Measurements from ENCODE around the gene NSDHL. TPM values are rescaled to one million over a fixed set of nuclear protein-coding genes. Genes with fewer than 3 reads are reported as not detected.

NSDHL gene
- total RNA-seq, 1 experiment from 2014 or later = 22.1 TPM

- no peaks in the 10 kb centered on the region for H3K9me3 ChIP-seq (ENCODE audit: control insufficient read depth in 1 of 2, insufficient read depth in 1 of 2, low read depth in 1 of 2, low read length in 2 of 2)
- H3K27ac ChIP-seq (ENCODE audit: low read depth, low read length) = no peak overlapping the region
- no peak for TF ChIP-seq CEBPB (IDR thresholded peaks at IDR 0.05; ENCODE audit: low read depth)
- TF ChIP-seq SP1 (IDR thresholded peaks at IDR 0.05; ENCODE audit: low read depth) = no peak
- no peak for TF ChIP-seq JUND (IDR thresholded peaks at IDR 0.05)
- TF ChIP-seq FOSL1 (IDR thresholded peaks at IDR 0.05; ENCODE audit: low read depth) = no peak
- TF ChIP-seq ELF1 (IDR thresholded peaks at IDR 0.05; ENCODE audit: borderline replicate concordance, low read depth) = no peak
- no peak for TF ChIP-seq CBX3 (IDR thresholded peaks at IDR 0.05; ENCODE audit: low read depth)
- no peak for TF ChIP-seq POLR2AphosphoS5 (IDR thresholded peaks at IDR 0.05; ENCODE audit: low read depth, low read length)
- TF ChIP-seq ZNF274 (IDR thresholded peaks at IDR 0.05; ENCODE audit: low read depth, low read length) = no peak
- TF ChIP-seq ZFX (IDR thresholded peaks at IDR 0.05) = no peak
- no peak for TF ChIP-seq REST (IDR thresholded peaks at IDR 0.05; ENCODE audit: low read depth)
- no peak for TF ChIP-seq EGR1 (IDR thresholded peaks at IDR 0.05; ENCODE audit: low read depth)
- no peak for TF ChIP-seq RAD21 (IDR thresholded peaks at IDR 0.05; ENCODE audit: low read depth)
- peaks cover 17 to 51% of the 10 kb centered on the region in 2 experiments for H3K4me1 ChIP-seq (ENCODE audit: control insufficient read depth in 1 of 2, insufficient read depth in 2 of 2, low read length in 2 of 2)
- ATAC-seq (no peak), DNase-seq (ENCODE audit: low read depth, low spot score) (no peak)
- no peaks in the 10 kb centered on the region for H3K27me3 ChIP-seq (ENCODE audit: insufficient read depth, low read length)
- peak overlapping the region; percentile 14; the same call in 1 of the 2 replicates for H3K9ac ChIP-seq (ENCODE audit: low read length)
- POLR2A ChIA-PET = no interaction called here
- RAD21 ChIA-PET (ENCODE audit: low non-redundant PET in 1 of 2, low total read pairs in 2 of 2, uncharacterized antibody in 2 of 2, unreplicated experiment in 2 of 2) = no interaction called here
- CTCF ChIA-PET = interaction anchor here (0.5 kb wide), 1 partner anchor 46 kb away, joined by 6 read pairs; no protein-coding TSS in a partner anchor
- no peaks in the 10 kb centered on the region for H4K20me1 ChIP-seq (ENCODE audit: insufficient read depth)
- no peaks in the 10 kb centered on the region for H3K36me3 ChIP-seq (ENCODE audit: control insufficient read depth in 1 of 2, insufficient read depth in 2 of 2, low read length in 2 of 2)
- no peaks in the 10 kb centered on the region for H3K9me2 ChIP-seq (ENCODE audit: insufficient read depth)
- no peaks in the 10 kb centered on the region for H3K79me2 ChIP-seq (ENCODE audit: insufficient read depth, low read length)
- no peak overlapping the region for H2AFZ ChIP-seq (ENCODE audit: low read depth, low read length, poor library complexity, severe bottlenecking)
- peak overlapping the region; percentile 64 for H3K4me2 ChIP-seq (ENCODE audit: low read length)
- BruUV-seq (replicated peaks) = no TSS peak
- intact Hi-C loops (cut with micrococcal nuclease) = no loop called here
- H3K4me3 ChIP-seq (replicated peaks in 1 of 2; ENCODE audit: low read depth in 1 of 2, low read length in 2 of 2) = no peak overlapping the region
Measured at GRCh38 chrX:152893980-152894610, 63.2 kb downstream of the NSDHL start.
